Panc1 (cell line): Measurements from ENCODE around the gene RIC8A. TPM values are rescaled to one million over a fixed set of nuclear protein-coding genes. Genes with fewer than 3 reads are reported as not detected.

ENCODE experiments used
- ATAC-seq: fragments of 200-7000 bp; cut with Tn5 transposase; 2 replicates; pipeline ENCODE4 v1.9.1; 2020; ENCODE audit warnings: mild to moderate bottlenecking, moderate library complexity
- BruUV-seq: library from RNA; stranded (reverse); fragments of 400-500 nt; replicated peaks from 2 replicates; lab custom pipeline; 2021; lab: Mats Ljungman, UMichigan
- CTCF ChIA-PET: fragments of 300-600 bp; sonication (Branson Sonifier 250); formaldehyde crosslinking; loops from one replicate; lab custom pipeline; 2022; ENCODE audit warnings: antibody characterized with exemption; lab: Charles Lee
- POLR2A ChIA-PET: fragments of 300-600 bp; sonication (Branson Sonifier 250); formaldehyde crosslinking; loops from one replicate; lab custom pipeline; 2022; ENCODE audit warnings: antibody characterized with exemption; lab: Charles Lee
- DNase-seq: peaks from one replicate; pipeline ENCODE4 v3.0.0-alpha.2; 2010; ENCODE audit warnings: low read depth, low spot score
- H3K27ac ChIP-seq: 2 replicates; pipeline ENCODE4 v1.5.1; 2011; ENCODE audit warnings: mild to moderate bottlenecking, low read length, inconsistent platforms
- H3K27me3 ChIP-seq: fragments of 200-500 bp; sonication (Bioruptor generic); 2 replicates; pipeline ENCODE4 v1.6.0; 2014; ENCODE audit warnings: low read length, inconsistent platforms; ENCODE audit not compliant: control insufficient read depth, insufficient read depth
- H3K36me3 ChIP-seq: fragments of 200-500 bp; sonication (Bioruptor generic); 2 replicates; pipeline ENCODE4 v1.5.1; 2014; ENCODE audit warnings: inconsistent platforms, mild to moderate bottlenecking, low read length, moderate library complexity; ENCODE audit not compliant: control insufficient read depth, insufficient read depth
- H3K4me1 ChIP-seq: 2 replicates; pipeline ENCODE4 v1.5.1; 2011; ENCODE audit warnings: inconsistent platforms, mild to moderate bottlenecking, low read length, moderate library complexity; ENCODE audit not compliant: control insufficient read depth, insufficient read depth
- H3K4me3 ChIP-seq, 2 experiments: 2 replicates each; pipeline ENCODE4 v1.5.1; 2011 to 2012; ENCODE audit warnings: low read depth in 2 of 2, low read length in 2 of 2, mild to moderate bottlenecking in 2 of 2, inconsistent platforms in 1 of 2, moderate library complexity in 1 of 2
- H3K9me3 ChIP-seq: fragments of 200-500 bp; sonication (Bioruptor generic); 2 replicates; pipeline ENCODE4 v1.5.1; 2014; ENCODE audit warnings: low read depth, mild to moderate bottlenecking, inconsistent platforms, low read length, moderate library complexity; ENCODE audit not compliant: control insufficient read depth, insufficient read depth
- CTCF ChIP-seq: fragments of 450-650 bp; IDR thresholded peaks from 2 replicates; pipeline ENCODE4 v1.5.1; 2017; ENCODE audit warnings: mild to moderate bottlenecking
- POLR2AphosphoS5 ChIP-seq: IDR thresholded peaks from 2 replicates; pipeline ENCODE4 v1.6.1; 2012; ENCODE audit warnings: mild to moderate bottlenecking, low read depth, low read length, moderate library complexity
- REST ChIP-seq, 2 experiments: IDR thresholded peaks; 2 replicates each; pipeline ENCODE4 v1.6.1; 2011 to 2012; ENCODE audit warnings: low read depth in 2 of 2, control low read depth in 1 of 2, low read length in 1 of 2, mild to moderate bottlenecking in 1 of 2, moderate library complexity in 1 of 2; ENCODE audit not compliant: insufficient read depth in 1 of 2
- SIN3A ChIP-seq: IDR thresholded peaks from 2 replicates; pipeline ENCODE4 v1.6.1; 2012; ENCODE audit warnings: low read depth, mild to moderate bottlenecking, low read length, moderate library complexity, borderline replicate concordance; ENCODE audit not compliant: insufficient read depth
- in situ Hi-C: cut with HindIII; loops from 2 replicates; pipeline ENCODE4 v1.10.0; 2016; ENCODE audit warnings: low sequenced_read_pairs, low pct_unique_long_range_greater_than_20kb
- intact Hi-C: fragments of 100-400 bp; cut with micrococcal nuclease; formaldehyde crosslinking; loops from one replicate; pipeline ENCODE4 v1.10.0; 2022; ENCODE audit not compliant: unreplicated experiment
- total RNA-seq: library from RNA; stranded (reverse); gene quantifications from one replicate; pipeline ENCODE4 v1.2.1, GENCODE V29; 2021; ENCODE audit not compliant: unreplicated experiment

Gene RIC8A
- total RNA-seq, 1 experiment from 2014 or later = 264 TPM

GRCh38 chr11:235997-236773, 28.7 kb downstream of the RIC8A start, which contains the start of gene SIRT3:
TSS of gene SIRT3 (minus strand) at chr11:236342. CDS start at chr11:236328, 14 bp downstream.
- no TSS peak for BruUV-seq
- in situ Hi-C loops = no loop called here
- peak; percentile 94 for ATAC-seq

More at GRCh38 chr11:235997-236773, 28.7 kb downstream of the RIC8A start, which contains the start of gene SIRT3:
- intact Hi-C loops = no loop called here
- peaks cover 10% of the 10 kb centered on the region for H3K36me3 ChIP-seq
- ChIA-PET CTCF (interaction anchor here (2.1 kb wide), 1 partner anchor 15 kb away, joined by 6 read pairs; no protein-coding TSS in a partner anchor), POLR2A (interaction anchor here (1.1 kb wide), 1 partner anchor 31 kb away, joined by 12 read pairs; no protein-coding TSS in a partner anchor)
- no peaks in the 10 kb centered on the region for H3K27me3 ChIP-seq
- DNase-seq = peak; percentile 60
- peak within 1 kb of the TSS; percentile 87 to 98 for H3K4me3 ChIP-seq
- H3K27ac ChIP-seq = peak within 1 kb of the TSS; percentile 97
- peaks cover 26% of the 10 kb centered on the region for H3K4me1 ChIP-seq
- H3K9me3 ChIP-seq = no peaks in the 10 kb centered on the region
- TF ChIP-seq CTCF = no peak
- peak; percentile 82; the same call in 1 of the 2 replicates for TF ChIP-seq SIN3A
- no peak for TF ChIP-seq REST (IDR thresholded peaks at IDR 0.05; ENCODE audit: insufficient read depth in 1 of 2, low read depth in 2 of 2, low read length in 1 of 2)
- TF ChIP-seq POLR2AphosphoS5 = peak; percentile 90
